HG02884 (cell line): Measurements from ENCODE around the gene MIPEP.
"Not testable (repeated sequence)": the region's sequence is repeated elsewhere in the genome, so short reads cannot be mapped to it uniquely, and the experiment has no call there.

Experiments
- ATAC-seq: cut with Tn5 transposase; IDR thresholded peaks from one replicate; pipeline ENCODE4 v1.9.1; 2021; ENCODE audit warnings: mild to moderate bottlenecking, moderate library complexity; ENCODE audit not compliant: unreplicated experiment

MIPEP gene

GRCh38 chr13:23751195-23751594, 138.0 kb downstream of the MIPEP start:
- ATAC-seq: no peak

- ATAC-seq: no peak
Observed at GRCh38 chr13:23750383-23751121, 138.6 kb downstream of the MIPEP start.

GRCh38 chr13:23749288-23749873, 139.8 kb downstream of the MIPEP start:
- no peak for ATAC-seq

GRCh38 chr13:23748109-23748990, 140.8 kb downstream of the MIPEP start:
- ATAC-seq: no peak

GRCh38 chr13:23746141-23746540, 143.1 kb downstream of the MIPEP start:
- ATAC-seq: not testable (repeated sequence)

GRCh38 chr13:23744315-23744714, 144.9 kb downstream of the MIPEP start:
- ATAC-seq: no peak

- ATAC-seq: no peak
Observed at GRCh38 chr13:23743278-23744076, 145.7 kb downstream of the MIPEP start.

- no peak for ATAC-seq
Observed at GRCh38 chr13:23741879-23742510, 147.2 kb downstream of the MIPEP start.

GRCh38 chr13:23740002-23740401, 149.2 kb downstream of the MIPEP start:
- ATAC-seq: no peak

- no peak for ATAC-seq
Observed at GRCh38 chr13:23739596-23739995, 149.6 kb downstream of the MIPEP start.

- no peak for ATAC-seq
Observed at GRCh38 chr13:23736541-23736940, 152.7 kb downstream of the MIPEP start.

- no peak for ATAC-seq
Observed at GRCh38 chr13:23735329-23735728, 153.9 kb downstream of the MIPEP start.

- ATAC-seq: no peak
Observed at GRCh38 chr13:23731709-23732108, 157.5 kb downstream of the MIPEP start.

- no peak for ATAC-seq
Observed at GRCh38 chr13:23730251-23730650, 158.9 kb downstream of the MIPEP start.

- ATAC-seq: no peak
Observed at GRCh38 chr13:23729531-23729930, 159.7 kb downstream of the MIPEP start.

GRCh38 chr13:23728807-23729206, 160.4 kb downstream of the MIPEP start:
- no peak for ATAC-seq

- ATAC-seq: no peak
Observed at GRCh38 chr13:23725922-23726321, 163.3 kb downstream of the MIPEP start.

GRCh38 chr13:23724196-23724970, 164.8 kb downstream of the MIPEP start:
- ATAC-seq: no peak

- no peak for ATAC-seq
Observed at GRCh38 chr13:23723471-23723870, 165.7 kb downstream of the MIPEP start.
